ENCODE data around the gene LONP1.

LONP1 gene

GRCh38 chr19:5687360-5688198, 32.4 kb downstream of the LONP1 start:
- TF ChIP-seq CTCF (conservative IDR thresholded peaks at IDR 0.05) = peak; percentile 40
- peak overlapping the region; percentile 60 for H3K27ac ChIP-seq

DNA sequence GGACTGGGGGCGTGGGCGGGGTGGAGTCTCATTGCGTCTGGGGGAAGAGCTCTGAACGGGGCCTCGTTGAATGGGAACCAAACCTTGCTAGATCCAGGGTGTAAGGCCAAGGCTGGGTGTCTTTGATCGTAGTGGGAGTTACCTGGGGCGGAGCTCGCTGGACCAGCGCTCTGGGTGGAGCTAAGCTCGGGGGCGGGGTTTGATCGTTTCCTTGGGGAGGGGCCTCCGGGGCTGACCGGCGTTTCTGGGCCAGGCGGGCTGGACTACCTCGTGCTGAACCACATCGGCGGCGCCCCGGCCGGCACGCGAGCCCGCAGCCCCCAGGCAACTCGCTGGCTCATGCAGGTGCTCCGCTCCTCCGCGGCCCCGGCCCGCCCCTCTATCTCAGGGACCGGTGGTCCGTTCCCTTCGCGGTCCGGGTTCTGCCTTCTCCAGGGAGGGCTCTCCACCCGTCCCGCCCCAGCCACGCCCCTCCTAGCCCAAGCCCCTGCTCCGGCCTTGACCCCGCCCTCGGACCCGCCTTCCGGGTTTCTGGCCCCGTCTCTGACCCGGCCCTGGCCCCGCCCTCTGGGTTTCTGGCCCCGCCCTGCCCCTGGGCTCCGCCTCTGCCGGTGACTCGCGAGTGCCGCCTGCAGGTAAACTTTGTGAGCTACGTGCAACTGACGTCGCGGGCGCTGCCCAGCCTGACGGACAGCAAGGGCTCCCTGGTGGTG, 33.1 kb downstream of the LONP1 start:
- peak; percentile 87 for TF ChIP-seq CTCF (conservative IDR thresholded peaks at IDR 0.05)
- H3K27ac ChIP-seq = peak overlapping the region; percentile 60

GRCh38 chr19:5686326-5686646, 33.7 kb downstream of the LONP1 start:
- H3K27ac ChIP-seq = peak overlapping the region; percentile 60
- TF ChIP-seq CTCF (conservative IDR thresholded peaks at IDR 0.05) = no peak

DNA sequence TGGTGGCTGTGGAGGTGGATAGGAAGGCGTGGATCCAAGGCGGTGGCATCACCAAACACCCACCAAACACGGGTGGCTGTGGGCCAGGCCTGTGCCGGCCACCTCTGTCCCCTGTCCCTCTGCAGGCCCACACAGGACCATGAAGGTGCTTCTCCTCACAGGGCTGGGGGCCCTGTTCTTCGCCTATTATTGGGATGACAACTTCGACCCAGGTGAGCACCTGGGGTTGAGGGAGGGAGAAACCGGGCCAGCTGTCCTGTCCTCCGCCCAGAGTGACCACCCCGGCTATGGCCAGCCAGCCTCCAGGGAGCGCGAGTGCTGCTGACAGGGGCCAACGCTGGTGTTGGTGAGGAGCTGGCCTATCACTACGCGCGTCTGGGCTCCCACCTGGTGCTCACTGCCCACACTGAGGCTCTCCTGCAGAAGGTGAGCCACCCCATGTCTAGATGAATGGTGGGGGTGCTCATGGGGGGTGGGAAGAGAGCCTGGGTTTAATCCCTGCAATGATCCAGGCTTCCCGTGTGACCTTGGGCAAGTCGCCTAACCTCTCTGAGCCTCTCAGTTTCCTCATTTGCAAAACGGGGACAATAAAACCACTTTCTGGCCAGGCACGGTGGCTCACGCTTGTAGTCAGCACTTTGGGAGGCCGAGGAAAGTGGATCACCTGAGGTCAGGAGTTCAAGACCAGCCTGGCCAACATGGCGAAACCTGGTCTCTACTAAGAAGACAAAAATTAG, 35.1 kb downstream of the LONP1 start:
- no peak overlapping the region for H3K27ac ChIP-seq
- TF ChIP-seq CTCF (conservative IDR thresholded peaks at IDR 0.05) = no peak

GRCh38 chr19:5683177-5683886, 36.6 kb downstream of the LONP1 start:
- no peak for TF ChIP-seq CTCF (conservative IDR thresholded peaks at IDR 0.05)
- no peak overlapping the region for H3K27ac ChIP-seq

GRCh38 chr19:5682107-5682482, 37.9 kb downstream of the LONP1 start:
- H3K27ac ChIP-seq = no peak overlapping the region
- no peak for TF ChIP-seq CTCF (conservative IDR thresholded peaks at IDR 0.05)
